ENCODE results near the gene SLC25A39.

DNA sequence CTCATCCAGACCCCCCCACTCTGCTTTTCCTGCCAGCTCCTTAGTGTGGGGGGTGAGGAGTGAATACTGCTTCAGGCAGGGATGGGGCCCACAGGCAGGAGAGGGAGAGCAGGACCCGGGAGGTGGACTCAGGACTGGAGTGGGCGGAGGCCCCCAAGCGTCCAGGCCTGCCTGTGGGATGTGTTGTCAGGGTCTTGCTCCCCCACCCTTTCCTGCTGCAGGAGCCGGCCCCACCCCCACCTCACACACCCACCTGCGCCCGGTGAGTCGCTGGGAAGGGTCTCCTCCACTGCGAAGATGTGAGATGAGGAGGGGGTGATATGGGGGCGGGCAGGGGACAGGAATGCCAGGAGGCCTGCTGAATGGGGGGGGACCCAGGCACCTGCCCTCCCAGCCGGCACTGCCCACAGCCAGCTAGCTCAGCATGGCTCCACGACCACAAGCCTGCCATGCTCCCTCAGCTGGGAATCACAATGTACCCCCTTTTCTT lies 37.9 kb upstream of the SLC25A39 start:
- TF ChIP-seq, protein P1, sequence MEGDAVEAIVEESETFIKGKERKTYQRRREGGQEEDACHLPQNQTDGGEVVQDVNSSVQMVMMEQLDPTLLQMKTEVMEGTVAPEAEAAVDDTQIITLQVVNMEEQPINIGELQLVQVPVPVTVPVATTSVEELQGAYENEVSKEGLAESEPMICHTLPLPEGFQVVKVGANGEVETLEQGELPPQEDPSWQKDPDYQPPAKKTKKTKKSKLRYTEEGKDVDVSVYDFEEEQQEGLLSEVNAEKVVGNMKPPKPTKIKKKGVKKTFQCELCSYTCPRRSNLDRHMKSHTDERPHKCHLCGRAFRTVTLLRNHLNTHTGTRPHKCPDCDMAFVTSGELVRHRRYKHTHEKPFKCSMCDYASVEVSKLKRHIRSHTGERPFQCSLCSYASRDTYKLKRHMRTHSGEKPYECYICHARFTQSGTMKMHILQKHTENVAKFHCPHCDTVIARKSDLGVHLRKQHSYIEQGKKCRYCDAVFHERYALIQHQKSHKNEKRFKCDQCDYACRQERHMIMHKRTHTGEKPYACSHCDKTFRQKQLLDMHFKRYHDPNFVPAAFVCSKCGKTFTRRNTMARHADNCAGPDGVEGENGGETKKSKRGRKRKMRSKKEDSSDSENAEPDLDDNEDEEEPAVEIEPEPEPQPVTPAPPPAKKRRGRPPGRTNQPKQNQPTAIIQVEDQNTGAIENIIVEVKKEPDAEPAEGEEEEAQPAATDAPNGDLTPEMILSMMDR (IDR thresholded peaks at IDR 0.05) = no peak
- no peak for TF ChIP-seq POLR2A (IDR thresholded peaks at IDR 0.05)

Measured in body of pancreas (tissue), 4 donors.